Caco-2 (cell line): ENCODE data around the gene CRYBA4. TPM values are rescaled to one million over a fixed set of nuclear protein-coding genes. Genes with fewer than 3 reads are reported as not detected.
"Not testable (repeated sequence)": the region's sequence is repeated elsewhere in the genome, so short reads cannot be mapped to it uniquely, and the experiment has no call there.

Source experiments
- BruUV-seq: library from RNA; stranded (reverse); fragments of 400-500 nt; replicated peaks from 2 replicates; lab custom pipeline; 2021; lab: Mats Ljungman, UMichigan
- CTCF ChIA-PET: fragments of 300-600 bp; sonication (Branson Sonifier 250); formaldehyde crosslinking; loops from one replicate; lab custom pipeline; 2022; ENCODE audit warnings: antibody characterized with exemption; lab: Charles Lee
- POLR2A ChIA-PET: fragments of 300-600 bp; sonication (Branson Sonifier 250); formaldehyde crosslinking; loops from one replicate; lab custom pipeline; 2022; ENCODE audit warnings: antibody characterized with exemption; lab: Charles Lee
- DNase-seq, 2 experiments: peaks; one replicate each; pipeline versions ENCODE4 v3.0.0 to v3.0.0-alpha.2; 2020 to 2022
- H3K27me3 ChIP-seq: replicated peaks from 2 replicates; pipeline ENCODE4 v1.6.0; 2011; ENCODE audit warnings: low read length; ENCODE audit not compliant: control insufficient read depth, insufficient read depth
- H3K36me3 ChIP-seq: 2 replicates; pipeline ENCODE4 v1.5.1; 2011; ENCODE audit warnings: low read length; ENCODE audit not compliant: control insufficient read depth, insufficient read depth
- H3K4me1 ChIP-seq: fragments of 250-450 bp; sonication (Bioruptor Pico); 2 replicates; pipeline ENCODE4 v1.5.1; 2020; ENCODE audit warnings: mild to moderate bottlenecking
- H3K4me3 ChIP-seq: 2 replicates; pipeline ENCODE4 v1.5.1; 2011; ENCODE audit warnings: low read depth, mild to moderate bottlenecking, control low read depth, low read length
- H3K9me3 ChIP-seq: fragments of 250-450 bp; sonication (Bioruptor Pico); 2 replicates; pipeline ENCODE4 v1.5.1; 2020; ENCODE audit warnings: mild to moderate bottlenecking, moderate library complexity
- H3K27ac Mint-ChIP-seq: one replicate; pipeline ENCODE4 v1.8.0; 2022; ENCODE audit warnings: mixed read lengths; ENCODE audit not compliant: unreplicated experiment
- H3K27me3 Mint-ChIP-seq: one replicate; pipeline ENCODE4 v1.8.0; 2022; ENCODE audit warnings: mixed read lengths; ENCODE audit not compliant: insufficient read depth, unreplicated experiment
- H3K36me3 Mint-ChIP-seq: one replicate; pipeline ENCODE4 v1.8.0; 2022; ENCODE audit warnings: mild to moderate bottlenecking, mixed read lengths; ENCODE audit not compliant: insufficient read depth, unreplicated experiment
- H3K4me1 Mint-ChIP-seq: one replicate; pipeline ENCODE4 v1.8.0; 2022; ENCODE audit warnings: low read depth, mixed read lengths; ENCODE audit not compliant: unreplicated experiment
- H3K4me3 Mint-ChIP-seq: one replicate; pipeline ENCODE4 v1.8.0; 2022; ENCODE audit warnings: mild to moderate bottlenecking, moderate library complexity, mixed read lengths; ENCODE audit not compliant: unreplicated experiment
- H3K9me3 Mint-ChIP-seq: one replicate; pipeline ENCODE4 v1.8.0; 2022; ENCODE audit warnings: mixed read lengths; ENCODE audit not compliant: unreplicated experiment
- intact Hi-C: fragments of 100-400 bp; cut with micrococcal nuclease; formaldehyde crosslinking; loops from one replicate; pipeline ENCODE4 v1.10.0; 2022; ENCODE audit not compliant: unreplicated experiment
- total RNA-seq: library from RNA; stranded (reverse); gene quantifications from 2 replicates; pipeline ENCODE4 v1.2.3, GENCODE V29; 2022
- TF ChIP-seq, protein P1 (sequence below), 2 experiments: fragments of 200-600 bp in 1 of 2; IDR thresholded peaks; 1 replicate in 1 of 2; 2 replicates in 1 of 2; pipeline versions ENCODE4 v1.5.1 to v1.8.0; 2011 to 2022; ENCODE audit warnings: antibody characterized with exemption in 1 of 2, control low read depth in 1 of 2, inconsistent platforms in 1 of 2, low read depth in 1 of 2, low read length in 1 of 2, mild to moderate bottlenecking in 1 of 2, moderate library complexity in 1 of 2; ENCODE audit not compliant: insufficient read depth in 1 of 2, severe bottlenecking in 1 of 2, unreplicated experiment in 1 of 2

CRYBA4 gene
- total RNA-seq, 1 experiment from 2014 or later: 0.68 TPM

DNA sequence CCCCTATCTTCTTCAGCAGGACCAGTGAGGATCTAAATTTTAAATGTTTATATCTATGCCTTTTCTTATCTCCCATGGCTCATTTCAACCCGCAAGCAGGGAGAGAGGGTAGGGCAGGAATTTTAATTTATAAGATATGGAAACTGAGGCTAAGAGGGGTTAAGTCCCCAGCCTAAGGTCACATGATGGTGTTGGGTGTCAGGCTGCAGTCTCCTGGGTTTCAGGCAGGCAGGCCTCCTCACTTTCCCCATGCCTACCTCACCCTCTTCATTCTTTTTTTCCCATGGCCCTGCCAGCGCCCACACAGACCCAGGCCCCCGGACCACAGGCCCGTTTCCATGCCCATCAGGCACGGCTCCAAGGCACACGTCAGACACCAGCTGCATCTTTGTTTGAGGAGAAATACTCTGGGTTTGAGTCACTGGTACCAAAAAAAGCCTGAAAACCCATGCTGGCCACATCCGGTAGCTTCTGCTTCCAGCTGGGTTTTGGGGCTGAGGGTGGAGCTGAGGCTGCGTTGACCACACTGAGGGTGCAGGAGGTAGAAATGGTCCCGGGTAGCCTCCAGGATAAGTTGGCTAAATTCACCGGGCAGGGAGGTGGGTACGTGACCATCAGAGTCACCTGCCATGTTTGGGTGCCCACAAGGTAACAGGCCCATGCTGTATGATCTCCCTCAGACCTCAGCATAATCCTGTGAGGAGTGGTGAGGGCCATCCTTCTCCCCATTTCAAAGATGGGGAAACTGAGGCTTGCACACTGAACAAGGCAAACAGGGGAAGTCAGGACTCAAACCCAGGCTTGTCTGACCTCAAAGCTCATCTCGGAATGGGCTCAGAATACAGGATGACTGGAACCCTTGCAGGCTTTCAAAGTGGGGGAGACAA is 11.4 kb upstream of the CRYBA4 start:
- H3K27ac Mint-ChIP-seq: no peak overlapping the region
- TF ChIP-seq, protein P1, sequence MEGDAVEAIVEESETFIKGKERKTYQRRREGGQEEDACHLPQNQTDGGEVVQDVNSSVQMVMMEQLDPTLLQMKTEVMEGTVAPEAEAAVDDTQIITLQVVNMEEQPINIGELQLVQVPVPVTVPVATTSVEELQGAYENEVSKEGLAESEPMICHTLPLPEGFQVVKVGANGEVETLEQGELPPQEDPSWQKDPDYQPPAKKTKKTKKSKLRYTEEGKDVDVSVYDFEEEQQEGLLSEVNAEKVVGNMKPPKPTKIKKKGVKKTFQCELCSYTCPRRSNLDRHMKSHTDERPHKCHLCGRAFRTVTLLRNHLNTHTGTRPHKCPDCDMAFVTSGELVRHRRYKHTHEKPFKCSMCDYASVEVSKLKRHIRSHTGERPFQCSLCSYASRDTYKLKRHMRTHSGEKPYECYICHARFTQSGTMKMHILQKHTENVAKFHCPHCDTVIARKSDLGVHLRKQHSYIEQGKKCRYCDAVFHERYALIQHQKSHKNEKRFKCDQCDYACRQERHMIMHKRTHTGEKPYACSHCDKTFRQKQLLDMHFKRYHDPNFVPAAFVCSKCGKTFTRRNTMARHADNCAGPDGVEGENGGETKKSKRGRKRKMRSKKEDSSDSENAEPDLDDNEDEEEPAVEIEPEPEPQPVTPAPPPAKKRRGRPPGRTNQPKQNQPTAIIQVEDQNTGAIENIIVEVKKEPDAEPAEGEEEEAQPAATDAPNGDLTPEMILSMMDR (IDR thresholded peaks at IDR 0.05; ENCODE audit: insufficient read depth in 1 of 2, low read depth in 1 of 2, low read length in 1 of 2, severe bottlenecking in 1 of 2, unreplicated experiment in 1 of 2): no peak
- intact Hi-C loops: no loop called here

DNA sequence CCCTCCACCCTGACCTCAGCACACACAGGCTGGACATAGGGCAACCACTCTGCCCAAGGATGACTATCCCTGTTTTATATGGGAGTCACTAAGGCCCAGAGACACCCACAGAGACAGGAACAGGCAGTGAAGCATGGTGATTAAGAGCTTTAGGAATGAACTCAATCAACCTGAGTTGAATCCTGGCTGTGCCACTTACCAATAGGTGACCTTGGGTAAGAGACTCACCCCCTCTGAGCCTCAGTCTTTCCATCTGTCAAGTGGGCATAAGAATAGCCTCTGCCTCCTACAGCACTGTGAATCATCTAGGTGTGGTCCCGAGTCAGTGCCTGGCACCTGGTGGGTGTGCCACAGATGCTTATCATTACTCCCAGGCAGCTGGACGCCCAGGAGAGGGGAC is 10.8 kb upstream of the CRYBA4 start:
- no peaks in the 10 kb centered on the region for H3K4me1 ChIP-seq
- POLR2A ChIA-PET: no interaction called here
- intact Hi-C loops: no loop called here
- CTCF ChIA-PET: interaction anchor here (0.6 kb wide), 1 partner anchor 34 kb away, joined by 4 read pairs; no protein-coding TSS in a partner anchor
- Mint-ChIP-seq H3K36me3 (peaks cover 4% of the 10 kb centered on the region), H3K4me1 (no peaks in the 10 kb centered on the region), H3K27me3 (peaks cover 5% of the 10 kb centered on the region), H3K4me3 (no peak overlapping the region), H3K27ac (no peak overlapping the region), H3K9me3 (no peaks in the 10 kb centered on the region)
- no peaks in the 10 kb centered on the region for H3K9me3 ChIP-seq
- H3K4me3 ChIP-seq: no peak overlapping the region
- no peaks in the 10 kb centered on the region for H3K27me3 ChIP-seq
- no TSS peak for BruUV-seq
- TF ChIP-seq, protein P1 (IDR thresholded peaks at IDR 0.05; ENCODE audit: insufficient read depth in 1 of 2, low read depth in 1 of 2, low read length in 1 of 2, severe bottlenecking in 1 of 2, unreplicated experiment in 1 of 2): no peak
- no peaks in the 10 kb centered on the region for H3K36me3 ChIP-seq
- DNase-seq: no peak

More for the DNA sequence above, 11.4 kb upstream of the CRYBA4 start:
- POLR2A ChIA-PET: no interaction called here
- no peak for DNase-seq
- H3K4me3 Mint-ChIP-seq: no peak overlapping the region
- H3K36me3 Mint-ChIP-seq: peaks cover 4% of the 10 kb centered on the region
- no peaks in the 10 kb centered on the region for H3K36me3 ChIP-seq
- no peaks in the 10 kb centered on the region for H3K27me3 ChIP-seq
- CTCF ChIA-PET: interaction anchor here (0.6 kb wide), 1 partner anchor 34 kb away, joined by 4 read pairs; no protein-coding TSS in a partner anchor
- no peaks in the 10 kb centered on the region for H3K9me3 ChIP-seq
- H3K9me3 Mint-ChIP-seq: no peaks in the 10 kb centered on the region
- no peak overlapping the region for H3K4me3 ChIP-seq
- H3K4me1 Mint-ChIP-seq: no peaks in the 10 kb centered on the region
- H3K27me3 Mint-ChIP-seq: peaks cover 5% of the 10 kb centered on the region
- no TSS peak for BruUV-seq
- no peaks in the 10 kb centered on the region for H3K4me1 ChIP-seq

DNA sequence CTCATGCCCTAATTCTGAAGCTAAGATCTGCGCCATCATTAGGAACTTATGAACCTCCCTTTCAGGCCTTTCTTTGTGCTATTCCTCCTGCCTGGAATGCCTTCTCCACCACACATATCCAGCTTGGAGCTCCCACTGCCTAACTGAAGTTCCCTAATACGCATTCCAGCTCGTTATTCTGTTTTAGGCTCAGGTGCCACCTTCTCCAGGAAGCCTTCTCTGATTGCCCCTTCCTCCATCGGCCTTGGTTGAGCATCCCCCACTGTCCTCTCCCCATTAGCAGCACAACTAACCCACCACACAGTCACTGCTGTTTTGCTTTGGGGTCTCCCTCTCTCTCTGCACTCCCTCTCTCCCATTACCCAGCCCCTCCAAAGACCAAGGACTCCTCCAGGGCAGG is 9.1 kb upstream of the CRYBA4 start:
- no peaks in the 10 kb centered on the region for H3K9me3 ChIP-seq
- CTCF ChIA-PET: no interaction called here
- Mint-ChIP-seq H3K4me3 (no peak overlapping the region), H3K4me1 (no peaks in the 10 kb centered on the region), H3K27ac (no peak overlapping the region), H3K9me3 (no peaks in the 10 kb centered on the region), H3K27me3 (peaks cover 8% of the 10 kb centered on the region), H3K36me3 (peaks cover 4% of the 10 kb centered on the region)
- intact Hi-C loops: no loop called here
- no TSS peak for BruUV-seq
- no peaks in the 10 kb centered on the region for H3K4me1 ChIP-seq
- no peak overlapping the region for H3K4me3 ChIP-seq
- H3K36me3 ChIP-seq: no peaks in the 10 kb centered on the region
- DNase-seq: no peak
- H3K27me3 ChIP-seq: no peaks in the 10 kb centered on the region
- POLR2A ChIA-PET: no interaction called here
- TF ChIP-seq, protein P1 (IDR thresholded peaks at IDR 0.05; ENCODE audit: insufficient read depth in 1 of 2, low read depth in 1 of 2, low read length in 1 of 2, severe bottlenecking in 1 of 2, unreplicated experiment in 1 of 2): no peak

DNA sequence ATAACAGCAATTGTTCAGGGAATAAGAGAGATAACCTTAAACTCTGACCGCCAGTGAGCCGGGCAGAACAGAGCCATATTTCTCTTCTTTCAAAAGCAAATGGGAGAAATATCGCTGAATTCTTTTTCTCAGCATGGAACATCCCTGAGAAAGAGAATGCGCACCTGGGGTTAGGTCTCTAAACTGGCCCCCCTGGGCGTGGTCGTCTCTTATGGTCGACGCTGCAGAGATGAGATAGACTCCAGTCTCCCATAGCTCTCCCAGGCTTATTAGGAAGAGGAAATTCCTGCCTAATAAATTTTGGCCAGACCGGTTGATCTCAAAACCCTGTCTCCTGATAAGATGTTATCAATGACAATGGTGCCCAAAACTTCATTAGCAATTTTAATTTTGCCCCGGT is 8.0 kb upstream of the CRYBA4 start:
- H3K27me3 Mint-ChIP-seq, CTCF ChIA-PET, H3K36me3 Mint-ChIP-seq, POLR2A ChIA-PET, H3K4me3 ChIP-seq, H3K36me3 ChIP-seq, H3K4me1 ChIP-seq, H3K4me1 Mint-ChIP-seq, H3K27ac Mint-ChIP-seq, intact Hi-C loops, H3K4me3 Mint-ChIP-seq, BruUV-seq, DNase-seq, H3K9me3 Mint-ChIP-seq, H3K27me3 ChIP-seq, H3K9me3 ChIP-seq: not testable (repeated sequence)
